Endothelial cell of umbilical vein (primary cell): Measurements from ENCODE around the gene B4GALNT1. TPM values are rescaled to one million over a fixed set of nuclear protein-coding genes. Genes with fewer than 3 reads are reported as not detected.

ENCODE experiments used
- BruUV-seq: library from RNA; stranded (reverse); fragments of 400-500 nt; replicated peaks from 2 replicates; lab custom pipeline; 2021; lab: Mats Ljungman, UMichigan
- CTCF ChIA-PET: fragments of 300-600, 350-600 bp; sonication (Branson Sonifier 250); formaldehyde crosslinking; loops from one replicate; lab custom pipeline; 2021; ENCODE audit warnings: antibody characterized with exemption, inconsistent platforms; lab: Charles Lee
- POLR2A ChIA-PET: fragments of 300-600, 350-600 bp; sonication (Branson Sonifier 250); formaldehyde crosslinking; loops from one replicate; lab custom pipeline; 2021; ENCODE audit warnings: antibody characterized with exemption, inconsistent platforms; lab: Charles Lee
- DNase-seq: peaks from one replicate; pipeline ENCODE4 v3.0.0-alpha.2; 2011; ENCODE audit warnings: low read depth, low spot score
- FAIRE-seq: peaks from 2 replicates; lab custom pipeline; 2011; peaks lifted over from hg19 to GRCh38; lab: Jason Lieb, UNC
- H2AFZ ChIP-seq: 2 replicates; pipeline ENCODE4 v1.6.0; 2012; ENCODE audit warnings: low read depth, low read length, control low read depth, inconsistent platforms
- H3K27ac ChIP-seq: 2 replicates; pipeline ENCODE4 v1.5.1; 2011; ENCODE audit warnings: low read depth, mild to moderate bottlenecking, control low read depth, low read length, moderate library complexity; ENCODE audit not compliant: insufficient read depth
- H3K27me3 ChIP-seq, 2 experiments: 2 replicates each; pipeline versions ENCODE4 v1.6.0 to v1.6.1; 2011; ENCODE audit warnings: low read length in 2 of 2, mixed read lengths in 1 of 2; ENCODE audit not compliant: control insufficient read depth in 2 of 2, insufficient read depth in 2 of 2
- H3K36me3 ChIP-seq, 2 experiments: 2 replicates in 1 of 2; 3 replicates in 1 of 2; pipeline ENCODE4 v1.5.1; 2011; ENCODE audit warnings: low read length in 2 of 2, mild to moderate bottlenecking in 1 of 2, moderate library complexity in 1 of 2; ENCODE audit not compliant: control insufficient read depth in 2 of 2, insufficient read depth in 2 of 2; ENCODE audit errors: extremely low read depth in 1 of 2
- H3K4me1 ChIP-seq: 3 replicates; pipeline ENCODE4 v1.5.1; 2011; ENCODE audit warnings: mild to moderate bottlenecking, low read length; ENCODE audit not compliant: control insufficient read depth, insufficient read depth; ENCODE audit errors: extremely low read depth
- H3K4me2 ChIP-seq: 2 replicates; pipeline ENCODE4 v1.6.1; 2011; ENCODE audit warnings: low read length, control low read depth, mixed read lengths; ENCODE audit not compliant: insufficient read depth
- H3K4me3 ChIP-seq, 3 experiments: fragments of 200-600 bp in 1 of 3; sonication (generic), shearing (Covaris generic) in 1 of 3; replicated peaks in 1 of 3; 2 replicates each; pipeline ENCODE4 v1.5.1; 2011 to 2016; ENCODE audit warnings: control low read depth in 3 of 3, low read length in 3 of 3, mild to moderate bottlenecking in 2 of 3, inconsistent platforms in 1 of 3, low read depth in 1 of 3, moderate library complexity in 1 of 3; ENCODE audit not compliant: insufficient read depth in 1 of 3
- H3K79me2 ChIP-seq: 2 replicates; pipeline ENCODE4 v1.6.0; 2012; ENCODE audit warnings: low read length, inconsistent platforms; ENCODE audit not compliant: control insufficient read depth, insufficient read depth
- H3K9ac ChIP-seq: replicated peaks from 2 replicates; pipeline ENCODE3; 2011; ENCODE audit warnings: low read length, control low read depth; ENCODE audit not compliant: insufficient read depth; ENCODE audit errors: extremely low read depth
- H3K9me1 ChIP-seq: replicated peaks from 3 replicates; pipeline ENCODE4 v1.6.0; 2011; ENCODE audit warnings: mild to moderate bottlenecking, low read length; ENCODE audit not compliant: control insufficient read depth, insufficient read depth; ENCODE audit errors: extremely low read depth
- H3K9me3 ChIP-seq: replicated peaks from 2 replicates; pipeline ENCODE4 v1.5.1; 2012; ENCODE audit warnings: low read length, inconsistent platforms; ENCODE audit not compliant: control insufficient read depth, insufficient read depth
- H4K20me1 ChIP-seq: replicated peaks from 2 replicates; pipeline ENCODE3; 2011; ENCODE audit warnings: mild to moderate bottlenecking, low read length; ENCODE audit not compliant: control insufficient read depth, insufficient read depth; ENCODE audit errors: extremely low read depth
- EZH2 ChIP-seq: IDR thresholded peaks from 2 replicates; pipeline ENCODE4 v1.6.1; 2012; ENCODE audit warnings: borderline replicate concordance, low read depth, mild to moderate bottlenecking, moderate library complexity, low read length, inconsistent platforms; ENCODE audit not compliant: severe bottlenecking
- FOS ChIP-seq: IDR thresholded peaks from 2 replicates; pipeline ENCODE4 v1.6.1; 2011; ENCODE audit warnings: mild to moderate bottlenecking, low read length, moderate library complexity, borderline replicate concordance; ENCODE audit not compliant: insufficient read depth
- GATA2 ChIP-seq: IDR thresholded peaks from 2 replicates; pipeline ENCODE4 v1.7.0; 2011; ENCODE audit warnings: low read depth, mild to moderate bottlenecking, moderate library complexity, mixed read lengths, low read length; ENCODE audit not compliant: insufficient read length, insufficient read depth
- MYC ChIP-seq: IDR thresholded peaks from one replicate; pipeline ENCODE4 v1.6.1; 2011; ENCODE audit warnings: mild to moderate bottlenecking, low read depth, low read length
- POLR2A ChIP-seq: IDR thresholded peaks from 2 replicates; pipeline ENCODE4 v1.6.1; 2012; ENCODE audit warnings: low read depth, mild to moderate bottlenecking, control low read depth, low read length
- POLR2AphosphoS5 ChIP-seq: IDR thresholded peaks from 2 replicates; pipeline ENCODE4 v1.6.1; 2012; ENCODE audit warnings: low read depth, mild to moderate bottlenecking, control low read depth, low read length, moderate library complexity; ENCODE audit not compliant: insufficient read depth
- dilution Hi-C: fragments of 300-500 bp; cut with MboI; formaldehyde crosslinking; loops from one replicate; pipeline ENCODE4 v1.15.0; 2019; ENCODE audit warnings: low sequenced_read_pairs; ENCODE audit not compliant: extremely low pct_ligation_motif_present
- intact Hi-C: fragments of 100-400 bp; cut with micrococcal nuclease; formaldehyde crosslinking; loops from one replicate; pipeline ENCODE4 v1.10.0; 2022
- polyA plus RNA-seq, 4 experiments: library from polyadenylated mRNA; depleted of rRNA in 3 of 4; stranded (reverse) in 3 of 4; unstranded in 1 of 4; fragments of >200 nt; gene quantifications; 2 replicates each; pipeline versions ENCODE4 v1.2.1 to v1.2.3, GENCODE V29; 2011 to 2012; ENCODE audit warnings: missing spikeins in 1 of 4
- total RNA-seq: library from RNA; stranded (reverse); gene quantifications from 2 replicates; pipeline ENCODE4 v1.2.3, GENCODE V29; 2021
- TF ChIP-seq, protein P1 (sequence below): IDR thresholded peaks from 2 replicates; pipeline ENCODE4 v1.6.1; 2011; ENCODE audit not compliant: insufficient read depth, insufficient read length
- TF ChIP-seq, protein P2 (sequence below), 2 donors: IDR thresholded peaks; 1 replicate in 1 of 2; 2 replicates in 1 of 2; pipeline ENCODE4 v1.5.1; 2011; ENCODE audit warnings: low read length in 2 of 2, mild to moderate bottlenecking in 2 of 2, moderate library complexity in 2 of 2, control low read depth in 1 of 2, inconsistent platforms in 1 of 2, low read depth in 1 of 2; ENCODE audit not compliant: insufficient read depth in 1 of 2; ENCODE audit errors: extremely low read depth in 1 of 2

The B4GALNT1 gene
- total and polyA plus RNA-seq, 2 donors (not counting 3 experiments of a cell fraction or from before 2014, with no cell fraction given): 0.33 to 0.35 TPM

DNA sequence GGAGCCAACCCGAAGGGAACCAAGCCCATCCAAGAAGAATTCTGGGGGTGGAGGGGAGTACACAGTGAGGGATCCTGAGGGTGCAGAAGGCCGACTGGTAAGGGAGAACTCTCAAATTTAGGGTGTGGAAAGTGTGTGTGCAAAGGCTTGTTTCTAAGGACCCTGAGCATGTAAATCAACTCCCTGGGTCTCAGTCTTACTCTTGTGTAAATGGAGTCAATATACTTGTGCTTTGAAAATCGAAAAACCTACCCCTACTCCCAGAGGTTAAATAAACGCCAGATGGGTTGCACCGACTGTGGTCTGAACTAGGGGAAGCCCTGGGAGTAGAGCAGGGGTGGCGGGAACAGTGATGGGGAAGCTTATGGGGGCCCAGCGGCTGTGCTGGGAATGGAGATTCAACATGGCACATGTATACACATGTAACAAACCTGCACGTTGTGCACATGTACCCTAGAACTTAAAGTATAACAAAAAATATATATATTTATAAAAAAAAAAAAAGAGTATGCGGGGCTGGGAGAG, 6.0 kb downstream of the B4GALNT1 start:
- BruUV-seq: no TSS peak
- POLR2A ChIA-PET: no interaction called here

More for the DNA sequence above, 6.0 kb downstream of the B4GALNT1 start:
- H3K27ac ChIP-seq: no peak overlapping the region
- H3K27me3 ChIP-seq: peaks cover 52 to 65% of the 10 kb centered on the region in 2 experiments
- H3K4me1 ChIP-seq: no peaks in the 10 kb centered on the region
- no peak overlapping the region for H3K4me3 ChIP-seq
- dilution Hi-C loops: no loop called here
- CTCF ChIA-PET: interaction anchor here (0.7 to 7.2 kb wide), 2 partner anchors 35 to 46 kb away, joined by 4 to 109 read pairs; no protein-coding TSS in a partner anchor
- no peaks in the 10 kb centered on the region for H3K9me1 ChIP-seq
- H4K20me1 ChIP-seq: no peaks in the 10 kb centered on the region
- no peak overlapping the region for H3K9ac ChIP-seq
- H2AFZ ChIP-seq: no peak overlapping the region
- no peaks in the 10 kb centered on the region for H3K36me3 ChIP-seq
- H3K79me2 ChIP-seq: no peaks in the 10 kb centered on the region
- H3K9me3 ChIP-seq: no peaks in the 10 kb centered on the region
- no peak for DNase-seq
- TF ChIP-seq POLR2AphosphoS5 (no peak), FOS (no peak), POLR2A (no peak), GATA2 (no peak), MYC (no peak), EZH2 (no peak)
- TF ChIP-seq, protein P1, sequence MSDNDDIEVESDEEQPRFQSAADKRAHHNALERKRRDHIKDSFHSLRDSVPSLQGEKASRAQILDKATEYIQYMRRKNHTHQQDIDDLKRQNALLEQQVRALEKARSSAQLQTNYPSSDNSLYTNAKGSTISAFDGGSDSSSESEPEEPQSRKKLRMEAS: no peak
- TF ChIP-seq, protein P2, sequence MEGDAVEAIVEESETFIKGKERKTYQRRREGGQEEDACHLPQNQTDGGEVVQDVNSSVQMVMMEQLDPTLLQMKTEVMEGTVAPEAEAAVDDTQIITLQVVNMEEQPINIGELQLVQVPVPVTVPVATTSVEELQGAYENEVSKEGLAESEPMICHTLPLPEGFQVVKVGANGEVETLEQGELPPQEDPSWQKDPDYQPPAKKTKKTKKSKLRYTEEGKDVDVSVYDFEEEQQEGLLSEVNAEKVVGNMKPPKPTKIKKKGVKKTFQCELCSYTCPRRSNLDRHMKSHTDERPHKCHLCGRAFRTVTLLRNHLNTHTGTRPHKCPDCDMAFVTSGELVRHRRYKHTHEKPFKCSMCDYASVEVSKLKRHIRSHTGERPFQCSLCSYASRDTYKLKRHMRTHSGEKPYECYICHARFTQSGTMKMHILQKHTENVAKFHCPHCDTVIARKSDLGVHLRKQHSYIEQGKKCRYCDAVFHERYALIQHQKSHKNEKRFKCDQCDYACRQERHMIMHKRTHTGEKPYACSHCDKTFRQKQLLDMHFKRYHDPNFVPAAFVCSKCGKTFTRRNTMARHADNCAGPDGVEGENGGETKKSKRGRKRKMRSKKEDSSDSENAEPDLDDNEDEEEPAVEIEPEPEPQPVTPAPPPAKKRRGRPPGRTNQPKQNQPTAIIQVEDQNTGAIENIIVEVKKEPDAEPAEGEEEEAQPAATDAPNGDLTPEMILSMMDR (IDR thresholded peaks at IDR 0.05; ENCODE audit: extremely low read depth in 1 of 2, insufficient read depth in 1 of 2, low read depth in 1 of 2, low read length in 2 of 2): no peak
- intact Hi-C loops: no loop called here
- no peak overlapping the region for H3K4me2 ChIP-seq
- no peak for FAIRE-seq
